Measurements from ENCODE around the gene SAFB2. TPM values are rescaled to one million over a fixed set of nuclear protein-coding genes. Genes with fewer than 3 reads are reported as not detected.

SAFB2 gene
- polyA plus RNA-seq, 2 of the 4 experiments (the other 2 are of a cell fraction), result 33.2 to 51.2 TPM

DNA sequence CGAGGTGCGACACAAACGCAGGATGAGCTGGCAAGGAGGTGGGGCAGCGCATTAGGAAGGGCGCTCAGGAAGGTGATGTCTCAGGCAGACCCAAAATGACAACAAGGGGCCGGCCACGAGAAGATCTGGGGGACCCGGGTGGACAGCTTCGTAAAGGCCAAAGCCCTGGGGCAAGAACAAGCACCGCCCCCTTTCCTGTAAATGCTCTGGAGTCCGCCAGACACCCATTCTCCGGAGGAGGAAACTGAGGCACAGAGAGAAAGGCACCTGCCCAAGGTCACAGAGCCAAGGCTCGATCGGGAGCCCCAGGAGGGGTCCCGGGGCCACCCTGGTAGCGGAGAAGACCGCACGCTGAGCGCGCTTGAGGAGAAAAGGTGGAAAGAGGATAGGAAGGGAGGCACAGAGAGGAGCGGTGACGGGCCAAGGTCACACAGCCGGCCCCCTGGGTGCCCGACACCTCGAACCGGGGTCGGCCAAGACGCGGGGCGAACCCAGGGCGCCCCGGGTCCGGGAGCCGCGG lies 571 bp downstream of the SAFB2 start:
- POLR2A ChIA-PET, result interaction anchor here (0.6 to 2.2 kb wide), 7 partner anchors 11 to 98 kb away, joined by 3 to 13 read pairs (median 5); partner anchors contain the start of genes CATSPERD, LONP1 and RPL36
- FAIRE-seq (no peak), ATAC-seq (peak in 1 of 2 experiments; percentile 17; a peak in 3 of 6 replicates), DNase-seq (ENCODE audit: low read depth in 1 of 2, low spot score in 1 of 2) (no peak)
- Histone ChIP-seq H3K4me1 (peaks cover 30% of the 10 kb centered on the region), H3K4me2 (peak overlapping the region; percentile 90), H3K27ac (peak overlapping the region; percentile 93), H3K4me3 (peak overlapping the region; percentile 75), H3K9me3 (no peaks in the 10 kb centered on the region)
- TF ChIP-seq KDM1A (IDR thresholded peaks at IDR 0.05; ENCODE audit: low read depth) (peak; percentile 54; the same call in 1 of the 2 replicates), ZFP36 (IDR thresholded peaks at IDR 0.05; ENCODE audit: borderline replicate concordance, partially characterized antibody) (peak; percentile 30), POLR2A (IDR thresholded peaks at IDR 0.05; ENCODE audit: low read length) (no peak)
- CTCF ChIA-PET, result interaction anchor here (1.0 to 1.4 kb wide), 3 partner anchors 11 to 37 kb away, joined by 3 to 4 read pairs (median 4); no protein-coding TSS in a partner anchor
- WGBS (ENCODE audit: missing lambda C conversion rate), result 0% methylated on average over 17 of the region's 35 CpGs

GRCh38 chr19:5621311-5621944 lies 1.1 kb downstream of the SAFB2 start:
- H3K27ac ChIP-seq, result peak overlapping the region; percentile 93
- no peaks in the 10 kb centered on the region for H3K9me3 ChIP-seq
- DNase-seq (ENCODE audit: low read depth in 1 of 2, low spot score in 1 of 2) (no peak), FAIRE-seq (no peak), ATAC-seq (no peak)
- peak overlapping the region; percentile 75 for H3K4me3 ChIP-seq
- TF ChIP-seq GATA3 (IDR thresholded peaks at IDR 0.05; ENCODE audit: borderline replicate concordance), result no peak
- no peak for TF ChIP-seq TP53 (CRISPR knock-in tag; IDR thresholded peaks at IDR 0.05)
- no peak for TF ChIP-seq RAD21 (conservative IDR thresholded peaks at IDR 0.05 in 1 of 2, IDR thresholded peaks at IDR 0.05 in 1 of 2)
- TF ChIP-seq, protein P1, sequence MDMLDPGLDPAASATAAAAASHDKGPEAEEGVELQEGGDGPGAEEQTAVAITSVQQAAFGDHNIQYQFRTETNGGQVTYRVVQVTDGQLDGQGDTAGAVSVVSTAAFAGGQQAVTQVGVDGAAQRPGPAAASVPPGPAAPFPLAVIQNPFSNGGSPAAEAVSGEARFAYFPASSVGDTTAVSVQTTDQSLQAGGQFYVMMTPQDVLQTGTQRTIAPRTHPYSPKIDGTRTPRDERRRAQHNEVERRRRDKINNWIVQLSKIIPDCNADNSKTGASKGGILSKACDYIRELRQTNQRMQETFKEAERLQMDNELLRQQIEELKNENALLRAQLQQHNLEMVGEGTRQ (IDR thresholded peaks at IDR 0.05), result no peak
- TF ChIP-seq MYC (IDR thresholded peaks at IDR 0.05; ENCODE audit: borderline replicate concordance, low read length), result no peak
- TF ChIP-seq EP300 (IDR thresholded peaks at IDR 0.05), result no peak
- no peak for TF ChIP-seq TFCP2L1 (CRISPR knock-in tag; IDR thresholded peaks at IDR 0.05)
- TF ChIP-seq E2F6 (IDR thresholded peaks at IDR 0.05; ENCODE audit: borderline replicate concordance, low read depth), result no peak
- TF ChIP-seq PBX3 (IDR thresholded peaks at IDR 0.05), result no peak
- TF ChIP-seq EHMT2 (IDR thresholded peaks at IDR 0.05; ENCODE audit: low read depth), result no peak
- no peak for TF ChIP-seq ZFP36 (IDR thresholded peaks at IDR 0.05; ENCODE audit: borderline replicate concordance, partially characterized antibody)
- no peak for TF ChIP-seq FOSL2 (IDR thresholded peaks at IDR 0.05)
- no peak for TF ChIP-seq FOSL2 (CRISPR knock-in tag; IDR thresholded peaks at IDR 0.05)
- ChIA-PET POLR2A (interaction anchor here (1.2 to 2.2 kb wide), 2 partner anchors 65 to 99 kb away, joined by 3 to 5 read pairs; partner anchors contain the start of genes CATSPERD and LONP1), CTCF (interaction anchor here (0.7 to 1.4 kb wide), 4 partner anchors 11 to 68 kb away, joined by 3 to 4 read pairs (median 4); partner anchors contain the start of gene RPL36)
- WGBS (ENCODE audit: missing lambda C conversion rate), result 33% methylated on average over 14 of the region's 14 CpGs
- H3K4me1 ChIP-seq, result peaks cover 30% of the 10 kb centered on the region
- peak overlapping the region; percentile 90 for H3K4me2 ChIP-seq

DNA sequence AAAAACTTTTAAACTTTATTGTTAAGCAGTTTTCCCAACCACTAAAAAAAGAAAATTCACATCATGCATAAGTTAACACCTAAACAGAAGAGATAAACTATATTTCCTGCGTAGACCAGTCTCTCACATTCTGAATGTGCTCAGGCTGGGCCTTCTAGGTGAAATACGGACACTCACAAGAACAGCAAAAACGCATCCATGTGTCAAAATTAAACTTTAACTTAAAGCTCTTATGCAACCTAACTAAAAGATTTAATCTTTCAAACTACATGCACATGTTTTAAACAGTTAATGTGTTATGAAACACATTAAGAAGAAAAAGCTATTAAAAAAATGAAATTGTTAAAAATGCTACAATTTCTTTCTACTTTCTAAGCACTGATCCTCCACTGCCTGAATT lies 2.6 kb downstream of the SAFB2 start:
- Histone ChIP-seq H3K9me3 (no peaks in the 10 kb centered on the region), H3K4me2 (0 out of 3 replicates have a peak overlapping the region, but pooled peaks have one; percentile 3), H3K4me3 (no peak overlapping the region), H3K4me1 (peaks cover 20% of the 10 kb centered on the region), H3K27ac (no peak overlapping the region)
- DNase-seq (ENCODE audit: low read depth in 1 of 2, low spot score in 1 of 2), result no peak
- ChIA-PET POLR2A (no interaction called here), CTCF (interaction anchor here (0.5 to 1.5 kb wide), 3 partner anchors 21 to 67 kb away, joined by 3 to 5 read pairs (median 3); no protein-coding TSS in a partner anchor)
- WGBS (ENCODE audit: missing lambda C conversion rate), result 86% methylated on average over 3 of the region's 3 CpGs
- no peak for ATAC-seq
- no peak for FAIRE-seq
- no peak for TF ChIP-seq ZC3H11A (IDR thresholded peaks at IDR 0.05)
- no peak for TF ChIP-seq BCL3 (IDR thresholded peaks at IDR 0.05)
- no peak for TF ChIP-seq FOSB (CRISPR knock-in tag; IDR thresholded peaks at IDR 0.05)
- no peak for TF ChIP-seq RARB (CRISPR knock-in tag; IDR thresholded peaks at IDR 0.05)
- no peak for TF ChIP-seq HEYL (CRISPR knock-in tag; IDR thresholded peaks at IDR 0.05)
- TF ChIP-seq, protein P2, sequence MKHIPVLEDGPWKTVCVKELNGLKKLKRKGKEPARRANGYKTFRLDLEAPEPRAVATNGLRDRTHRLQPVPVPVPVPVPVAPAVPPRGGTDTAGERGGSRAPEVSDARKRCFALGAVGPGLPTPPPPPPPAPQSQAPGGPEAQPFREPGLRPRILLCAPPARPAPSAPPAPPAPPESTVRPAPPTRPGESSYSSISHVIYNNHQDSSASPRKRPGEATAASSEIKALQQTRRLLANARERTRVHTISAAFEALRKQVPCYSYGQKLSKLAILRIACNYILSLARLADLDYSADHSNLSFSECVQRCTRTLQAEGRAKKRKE (CRISPR knock-in tag; IDR thresholded peaks at IDR 0.05; ENCODE audit: low read depth), result no peak
- TF ChIP-seq HOXA7 (CRISPR knock-in tag; IDR thresholded peaks at IDR 0.05), result no peak
- no peak for TF ChIP-seq RCOR1 (IDR thresholded peaks at IDR 0.05; ENCODE audit: low read depth, low read length)
- TF ChIP-seq KDM1A (IDR thresholded peaks at IDR 0.05; ENCODE audit: low read depth), result no peak
- TF ChIP-seq SMC3 (IDR thresholded peaks at IDR 0.05), result no peak
- no peak for TF ChIP-seq ZNF302 (CRISPR knock-in tag; IDR thresholded peaks at IDR 0.05)
- TF ChIP-seq, protein P3, sequence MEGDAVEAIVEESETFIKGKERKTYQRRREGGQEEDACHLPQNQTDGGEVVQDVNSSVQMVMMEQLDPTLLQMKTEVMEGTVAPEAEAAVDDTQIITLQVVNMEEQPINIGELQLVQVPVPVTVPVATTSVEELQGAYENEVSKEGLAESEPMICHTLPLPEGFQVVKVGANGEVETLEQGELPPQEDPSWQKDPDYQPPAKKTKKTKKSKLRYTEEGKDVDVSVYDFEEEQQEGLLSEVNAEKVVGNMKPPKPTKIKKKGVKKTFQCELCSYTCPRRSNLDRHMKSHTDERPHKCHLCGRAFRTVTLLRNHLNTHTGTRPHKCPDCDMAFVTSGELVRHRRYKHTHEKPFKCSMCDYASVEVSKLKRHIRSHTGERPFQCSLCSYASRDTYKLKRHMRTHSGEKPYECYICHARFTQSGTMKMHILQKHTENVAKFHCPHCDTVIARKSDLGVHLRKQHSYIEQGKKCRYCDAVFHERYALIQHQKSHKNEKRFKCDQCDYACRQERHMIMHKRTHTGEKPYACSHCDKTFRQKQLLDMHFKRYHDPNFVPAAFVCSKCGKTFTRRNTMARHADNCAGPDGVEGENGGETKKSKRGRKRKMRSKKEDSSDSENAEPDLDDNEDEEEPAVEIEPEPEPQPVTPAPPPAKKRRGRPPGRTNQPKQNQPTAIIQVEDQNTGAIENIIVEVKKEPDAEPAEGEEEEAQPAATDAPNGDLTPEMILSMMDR (IDR thresholded peaks at IDR 0.05), result no peak
- no peak for TF ChIP-seq RNF2 (IDR thresholded peaks at IDR 0.05; ENCODE audit: borderline replicate concordance, low read depth)

Measured in A549 (cell line).